Stimulated activated effector memory CD8-positive, alpha-beta T cell treated with anti-CD3 and anti-CD28 coated beads, Interleukin-12 subunit alpha, Interleukin-12 subunit beta, amount 100 ng/mL, for 72 hours (primary cell): ENCODE results near the gene DYNLT2.

Experiments used
- ATAC-seq: fragments of 150-1000 bp; cut with Tn5 transposase; 2 replicates; pipeline ENCODE4 v1.10.0; 2021
- DNase-seq, 2 donors: peaks; one replicate each; pipeline ENCODE4 v3.0.0; 2021 to 2022; ENCODE audit warnings: low spot score in 2 of 2
- H3K27ac Mint-ChIP-seq: one replicate; pipeline ENCODE4 v1.8.0; 2022; ENCODE audit warnings: mild to moderate bottlenecking, mixed read lengths
- H3K36me3 Mint-ChIP-seq: one replicate; pipeline ENCODE4 v1.8.0; 2022; ENCODE audit warnings: mild to moderate bottlenecking, mixed read lengths
- H3K4me1 Mint-ChIP-seq: one replicate; pipeline ENCODE4 v1.8.0; 2022; ENCODE audit warnings: mixed read lengths
- H3K4me3 Mint-ChIP-seq: one replicate; pipeline ENCODE4 v1.8.0; 2022; ENCODE audit warnings: mild to moderate bottlenecking, mixed read lengths
- H3K9me3 Mint-ChIP-seq: one replicate; pipeline ENCODE4 v1.8.0; 2022; ENCODE audit warnings: mixed read lengths

Gene DYNLT2

GRCh38 chr6:169725125-169726048, 26.0 kb downstream of the DYNLT2 start:
- Mint-ChIP-seq H3K36me3 (peaks cover 24% of the 10 kb centered on the region), H3K27ac (peak overlapping the region; percentile 21), H3K9me3 (no peaks in the 10 kb centered on the region), H3K4me1 (peaks cover 21% of the 10 kb centered on the region), H3K4me3 (peak overlapping the region; percentile 57)
- DNase-seq, result no peak
- ATAC-seq, result peak; percentile 19

GRCh38 chr6:169724494-169725124, 26.8 kb downstream of the DYNLT2 start, which contains the start of gene PHF10:
Gene PHF10, minus strand, starts transcription at chr6:169724500. Its CDS starts 569 bp downstream, at chr6:169723931.
- Mint-ChIP-seq H3K9me3 (no peaks in the 10 kb centered on the region), H3K4me1 (peaks cover 28% of the 10 kb centered on the region), H3K27ac (peak within 1 kb of the TSS; percentile 85), H3K4me3 (peak within 1 kb of the TSS; percentile 81), H3K36me3 (peaks cover 32% of the 10 kb centered on the region)
- peak in 1 of 2 donors; percentile 79 for DNase-seq
- ATAC-seq, result peak; percentile 69

- ATAC-seq (peak; percentile 63), DNase-seq (peak in 1 of 2 donors; percentile 41)
- H3K36me3 Mint-ChIP-seq, result peaks cover 38% of the 10 kb centered on the region
- H3K4me3 Mint-ChIP-seq, result peak overlapping the region; percentile 57
- H3K9me3 Mint-ChIP-seq, result no peaks in the 10 kb centered on the region
- peaks cover 33% of the 10 kb centered on the region for H3K4me1 Mint-ChIP-seq
- H3K27ac Mint-ChIP-seq, result no peak overlapping the region
Measured at GRCh38 chr6:169723991-169724493, 27.3 kb downstream of the DYNLT2 start.

- H3K9me3 Mint-ChIP-seq, result no peaks in the 10 kb centered on the region
- H3K27ac Mint-ChIP-seq, result peak overlapping the region; percentile 85
- peaks cover 45% of the 10 kb centered on the region for H3K36me3 Mint-ChIP-seq
- peaks cover 35% of the 10 kb centered on the region for H3K4me1 Mint-ChIP-seq
- H3K4me3 Mint-ChIP-seq, result peak overlapping the region; percentile 81
- ATAC-seq (peak; percentile 65), DNase-seq (peak; percentile 61 to 88)
Measured at GRCh38 chr6:169723200-169723909, 28.0 kb downstream of the DYNLT2 start.

- peak; percentile 49 for ATAC-seq
- H3K9me3 Mint-ChIP-seq, result no peaks in the 10 kb centered on the region
- H3K4me1 Mint-ChIP-seq, result peaks cover 35% of the 10 kb centered on the region
- H3K27ac Mint-ChIP-seq, result peak overlapping the region; percentile 85
- peak overlapping the region; percentile 81 for H3K4me3 Mint-ChIP-seq
- peaks cover 52% of the 10 kb centered on the region for H3K36me3 Mint-ChIP-seq
- DNase-seq, result peak in 1 of 2 donors; percentile 64
Measured at GRCh38 chr6:169722362-169723199, 28.8 kb downstream of the DYNLT2 start.

GRCh38 chr6:169720207-169720855, 31.0 kb downstream of the DYNLT2 start:
- H3K36me3 Mint-ChIP-seq, result peaks cover 72% of the 10 kb centered on the region
- no peak overlapping the region for H3K4me3 Mint-ChIP-seq
- H3K9me3 Mint-ChIP-seq, result no peaks in the 10 kb centered on the region
- peaks cover 23% of the 10 kb centered on the region for H3K4me1 Mint-ChIP-seq
- ATAC-seq, result no peak
- H3K27ac Mint-ChIP-seq, result no peak overlapping the region
- no peak for DNase-seq

- no peak overlapping the region for H3K4me3 Mint-ChIP-seq
- no peaks in the 10 kb centered on the region for H3K9me3 Mint-ChIP-seq
- no peak overlapping the region for H3K27ac Mint-ChIP-seq
- ATAC-seq (no peak), DNase-seq (no peak)
- H3K36me3 Mint-ChIP-seq, result peaks cover 78% of the 10 kb centered on the region
- H3K4me1 Mint-ChIP-seq, result peaks cover 23% of the 10 kb centered on the region
Measured at GRCh38 chr6:169719117-169719516, 32.3 kb downstream of the DYNLT2 start.

GRCh38 chr6:169714595-169714994, 36.8 kb downstream of the DYNLT2 start:
- Mint-ChIP-seq H3K9me3 (no peaks in the 10 kb centered on the region), H3K36me3 (peaks cover 100% of the 10 kb centered on the region), H3K4me1 (peaks cover 7% of the 10 kb centered on the region), H3K27ac (no peak overlapping the region), H3K4me3 (no peak overlapping the region)
- no peak for DNase-seq
- no peak for ATAC-seq

- peaks cover 100% of the 10 kb centered on the region for H3K36me3 Mint-ChIP-seq
- no peak overlapping the region for H3K27ac Mint-ChIP-seq
- no peaks in the 10 kb centered on the region for H3K9me3 Mint-ChIP-seq
- no peak for DNase-seq
- no peak for ATAC-seq
- H3K4me3 Mint-ChIP-seq, result no peak overlapping the region
- peaks cover 2% of the 10 kb centered on the region for H3K4me1 Mint-ChIP-seq
Measured at GRCh38 chr6:169714178-169714577, 37.2 kb downstream of the DYNLT2 start.

- peaks cover 6% of the 10 kb centered on the region for H3K4me1 Mint-ChIP-seq
- ATAC-seq (no peak), DNase-seq (no peak)
- H3K27ac Mint-ChIP-seq, result peak overlapping the region; percentile 70
- no peak overlapping the region for H3K4me3 Mint-ChIP-seq
- no peaks in the 10 kb centered on the region for H3K9me3 Mint-ChIP-seq
- H3K36me3 Mint-ChIP-seq, result peaks cover 98% of the 10 kb centered on the region
Measured at GRCh38 chr6:169710009-169710408, 41.4 kb downstream of the DYNLT2 start.

- no peaks in the 10 kb centered on the region for H3K9me3 Mint-ChIP-seq
- no peak overlapping the region for H3K27ac Mint-ChIP-seq
- ATAC-seq (no peak), DNase-seq (no peak)
- peaks cover 98% of the 10 kb centered on the region for H3K36me3 Mint-ChIP-seq
- H3K4me3 Mint-ChIP-seq, result no peak overlapping the region
- H3K4me1 Mint-ChIP-seq, result peaks cover 6% of the 10 kb centered on the region
Measured at GRCh38 chr6:169709293-169709692, 42.1 kb downstream of the DYNLT2 start.

- H3K36me3 Mint-ChIP-seq, result peaks cover 98% of the 10 kb centered on the region
- no peak overlapping the region for H3K4me3 Mint-ChIP-seq
- DNase-seq (no peak), ATAC-seq (no peak)
- peak overlapping the region; percentile 4 for H3K27ac Mint-ChIP-seq
- no peaks in the 10 kb centered on the region for H3K9me3 Mint-ChIP-seq
- H3K4me1 Mint-ChIP-seq, result peaks cover 6% of the 10 kb centered on the region
Measured at GRCh38 chr6:169707772-169708171, 43.6 kb downstream of the DYNLT2 start.

GRCh38 chr6:169702840-169703246, 48.5 kb downstream of the DYNLT2 start:
- Mint-ChIP-seq H3K36me3 (peaks cover 56% of the 10 kb centered on the region), H3K4me3 (peak overlapping the region; percentile 84), H3K27ac (peak overlapping the region; percentile 91), H3K4me1 (peaks cover 20% of the 10 kb centered on the region), H3K9me3 (no peaks in the 10 kb centered on the region)
- DNase-seq (no peak), ATAC-seq (peak; percentile 3)
